NCI-H460 (cell line): ENCODE measurements around the gene DENND1A. TPM values are rescaled to one million over a fixed set of nuclear protein-coding genes. Genes with fewer than 3 reads are reported as not detected.

Experiments used
- DNase-seq: peaks from one replicate; pipeline ENCODE4 v3.0.0-alpha.2; 2016; ENCODE audit warnings: low read depth; ENCODE audit errors: extremely low read depth
- total RNA-seq: library from RNA; depleted of rRNA; stranded (reverse); fragments of >200 nt; shearing (Covaris generic); gene quantifications from 2 replicates; pipeline ENCODE4 v1.2.3, GENCODE V29; 2014

The DENND1A gene
- total RNA-seq, 1 experiment from 2014 or later = 32.7 TPM

GRCh38 chr9:123478967-123479602 is 450.8 kb downstream of the DENND1A start:
- DNase-seq = no peak

GRCh38 chr9:123478160-123478559 is 451.8 kb downstream of the DENND1A start:
- DNase-seq = no peak

GRCh38 chr9:123475407-123475806 is 454.5 kb downstream of the DENND1A start:
- DNase-seq = no peak

- no peak for DNase-seq
These were observed 456.9 kb downstream of the DENND1A start for GRCh38 chr9:123472862-123473614.

- no peak for DNase-seq
These were observed 457.9 kb downstream of the DENND1A start for GRCh38 chr9:123471843-123472570.

- DNase-seq = no peak
These were observed 458.7 kb downstream of the DENND1A start for GRCh38 chr9:123470991-123471770.

- no peak for DNase-seq
These were observed 459.7 kb downstream of the DENND1A start for GRCh38 chr9:123470121-123470782.

GRCh38 chr9:123469282-123469681 is 460.6 kb downstream of the DENND1A start:
- no peak for DNase-seq

- no peak for DNase-seq
These were observed 461.4 kb downstream of the DENND1A start for GRCh38 chr9:123468541-123468940.

GRCh38 chr9:123465304-123465703 is 464.6 kb downstream of the DENND1A start:
- no peak for DNase-seq

GRCh38 chr9:123460091-123460490 is 469.8 kb downstream of the DENND1A start:
- no peak for DNase-seq

- no peak for DNase-seq
These were observed 472.3 kb downstream of the DENND1A start for GRCh38 chr9:123457583-123457982.

- no peak for DNase-seq
These were observed 473.9 kb downstream of the DENND1A start for GRCh38 chr9:123456011-123456410.

- DNase-seq = no peak
These were observed 474.7 kb downstream of the DENND1A start for GRCh38 chr9:123455187-123455586.

GRCh38 chr9:123454361-123454760 is 475.6 kb downstream of the DENND1A start:
- no peak for DNase-seq

- DNase-seq = no peak
These were observed 476.1 kb downstream of the DENND1A start for GRCh38 chr9:123453831-123454321.

GRCh38 chr9:123453076-123453667 is 476.8 kb downstream of the DENND1A start:
- no peak for DNase-seq

GRCh38 chr9:123450996-123451395 is 478.9 kb downstream of the DENND1A start:
- DNase-seq = no peak

GRCh38 chr9:123450098-123450770 is 479.7 kb downstream of the DENND1A start:
- no peak for DNase-seq
